IMR-90 (cell line): ENCODE results near the gene C1orf167. TPM values are rescaled to one million over a fixed set of nuclear protein-coding genes. Genes with fewer than 3 reads are reported as not detected.

Experiments
- ATAC-seq: fragments of 200-7000 bp; cut with Tn5 transposase; 2 replicates; pipeline ENCODE4 v1.9.1; 2020; ENCODE audit warnings: low read depth, mild to moderate bottlenecking, moderate library complexity
- BruUV-seq: library from RNA; stranded (reverse); fragments of 400-500 nt; replicated peaks from 2 replicates; lab custom pipeline; 2021; lab: Mats Ljungman, UMichigan
- CTCF ChIA-PET: fragments of 300-600 bp; formaldehyde crosslinking; extraction: SDS; loops from one replicate; lab custom pipeline; 2021; ENCODE audit warnings: antibody characterized with exemption; lab: Yijun Ruan, JAX
- POLR2A ChIA-PET: fragments of 300-600 bp; sonication (Branson Sonifier 250); formaldehyde crosslinking; loops from one replicate; lab custom pipeline; 2022; ENCODE audit warnings: antibody characterized with exemption; ENCODE audit not compliant: unreplicated experiment; lab: Charles Lee
- DNase-seq: peaks from one replicate; pipeline ENCODE4 v3.0.0; 2013
- H2AFZ ChIP-seq: replicated peaks from 2 replicates; pipeline ENCODE3; 2013; ENCODE audit warnings: low read length, mild to moderate bottlenecking; ENCODE audit not compliant: poor library complexity
- H2AK5ac ChIP-seq: 2 replicates; pipeline ENCODE4 v1.6.1; 2013; ENCODE audit warnings: low read depth, low read length, inconsistent platforms
- H2AK9ac ChIP-seq: replicated peaks from 2 replicates; pipeline ENCODE3; 2013; ENCODE audit warnings: mild to moderate bottlenecking, low read depth, low read length, moderate library complexity; ENCODE audit not compliant: poor library complexity
- H2BK120ac ChIP-seq: 2 replicates; pipeline ENCODE4 v1.6.1; 2013; ENCODE audit warnings: low read depth, low read length, inconsistent platforms
- H2BK15ac ChIP-seq: 3 replicates; pipeline ENCODE4 v1.6.1; 2013; ENCODE audit warnings: low read depth, low read length, inconsistent platforms
- H2BK20ac ChIP-seq: 2 replicates; pipeline ENCODE4 v1.6.1; 2013; ENCODE audit warnings: low read depth, mild to moderate bottlenecking, inconsistent platforms, low read length, moderate library complexity
- H2BK5ac ChIP-seq: 2 replicates; pipeline ENCODE4 v1.6.1; 2013; ENCODE audit warnings: mild to moderate bottlenecking, low read depth, low read length, inconsistent platforms; ENCODE audit not compliant: poor library complexity, severe bottlenecking
- H3K14ac ChIP-seq: replicated peaks from 2 replicates; pipeline ENCODE4 v1.6.1; 2013; ENCODE audit warnings: low read depth, low read length, inconsistent platforms
- H3K18ac ChIP-seq: 2 replicates; pipeline ENCODE4 v1.6.1; 2013; ENCODE audit warnings: low read depth, low read length, control low read depth
- H3K23ac ChIP-seq: 2 replicates; pipeline ENCODE4 v1.6.1; 2013; ENCODE audit warnings: low read depth, low read length, inconsistent platforms
- H3K27ac ChIP-seq: 2 replicates; pipeline ENCODE4 v1.5.1; 2013; ENCODE audit warnings: mild to moderate bottlenecking, control low read depth, low read length; ENCODE audit not compliant: insufficient read depth
- H3K27me3 ChIP-seq: 2 replicates; pipeline ENCODE4 v1.6.1; 2013; ENCODE audit warnings: low read length; ENCODE audit not compliant: control insufficient read depth, insufficient read depth
- H3K36me3 ChIP-seq: 2 replicates; pipeline ENCODE4 v1.6.1; 2013; ENCODE audit warnings: low read length, mixed read lengths; ENCODE audit not compliant: control insufficient read depth, insufficient read depth
- H3K4ac ChIP-seq: 2 replicates; pipeline ENCODE4 v1.6.1; 2013; ENCODE audit warnings: low read depth, low read length, inconsistent platforms
- H3K4me1 ChIP-seq: 2 replicates; pipeline ENCODE4 v1.6.1; 2013; ENCODE audit warnings: low read length, mixed read lengths; ENCODE audit not compliant: control insufficient read depth, insufficient read depth
- H3K4me2 ChIP-seq: 2 replicates; pipeline ENCODE4 v1.6.1; 2013; ENCODE audit warnings: low read depth, mild to moderate bottlenecking, control low read depth, low read length, moderate library complexity
- H3K4me3 ChIP-seq: 2 replicates; pipeline ENCODE4 v1.5.1; 2013; ENCODE audit warnings: low read depth, mild to moderate bottlenecking, control low read depth, low read length, moderate library complexity; ENCODE audit not compliant: insufficient read depth
- H3K56ac ChIP-seq: 2 replicates; pipeline ENCODE4 v1.6.1; 2013; ENCODE audit warnings: low read length, inconsistent platforms; ENCODE audit not compliant: insufficient read depth; ENCODE audit errors: extremely low read depth
- H3K79me1 ChIP-seq, 2 experiments: 2 replicates each; pipeline ENCODE4 v1.6.1; 2013; ENCODE audit warnings: low read length in 2 of 2, inconsistent platforms in 1 of 2, low read depth in 1 of 2
- H3K9ac ChIP-seq: 2 replicates; pipeline ENCODE4 v1.6.1; 2013; ENCODE audit warnings: low read depth, low read length, control low read depth
- H3K9me1 ChIP-seq: 2 replicates; pipeline ENCODE4 v1.6.1; 2013; ENCODE audit warnings: low read length, inconsistent platforms; ENCODE audit not compliant: insufficient read depth
- H3K9me3 ChIP-seq: 2 replicates; pipeline ENCODE4 v1.6.1; 2013; ENCODE audit warnings: low read length; ENCODE audit not compliant: control insufficient read depth, insufficient read depth
- H4K20me1 ChIP-seq: 2 replicates; pipeline ENCODE4 v1.6.1; 2013; ENCODE audit warnings: low read length, inconsistent platforms; ENCODE audit not compliant: insufficient read depth
- H4K5ac ChIP-seq: 2 replicates; pipeline ENCODE4 v1.6.1; 2013; ENCODE audit warnings: mild to moderate bottlenecking, low read depth, low read length, control low read depth
- H4K8ac ChIP-seq, 2 experiments: 2 replicates each; pipeline ENCODE4 v1.6.1; 2013; ENCODE audit warnings: low read depth in 2 of 2, low read length in 2 of 2, control low read depth in 1 of 2, inconsistent platforms in 1 of 2
- H4K91ac ChIP-seq: 2 replicates; pipeline ENCODE4 v1.6.1; 2013; ENCODE audit warnings: low read depth, low read length, inconsistent platforms; ENCODE audit not compliant: insufficient read depth
- CEBPB ChIP-seq: IDR thresholded peaks from 2 replicates; pipeline ENCODE4 v1.6.1; 2012; ENCODE audit warnings: low read depth, low read length, improper control_type of control experiment
- MAFK ChIP-seq: IDR thresholded peaks from 2 replicates; pipeline ENCODE4 v1.6.1; 2012; ENCODE audit warnings: low read depth, low read length, improper control_type of control experiment
- NFE2L2 ChIP-seq: fragments of 150-350 bp; IDR thresholded peaks from 2 replicates; pipeline ENCODE4 v1.6.1; 2016; ENCODE audit warnings: low read depth, mild to moderate bottlenecking, low read length
- POLR2A ChIP-seq: IDR thresholded peaks from 2 replicates; pipeline ENCODE4 v1.6.1; 2012; ENCODE audit warnings: mild to moderate bottlenecking, low read depth, low read length
- RAD21 ChIP-seq: IDR thresholded peaks from 2 replicates; pipeline ENCODE4 v1.6.1; 2012; ENCODE audit warnings: low read length, improper control_type of control experiment
- RFX5 ChIP-seq: IDR thresholded peaks from 2 replicates; pipeline ENCODE4 v1.8.0; 2012; ENCODE audit warnings: low read depth, mild to moderate bottlenecking, low read length, moderate library complexity
- WGBS, 2 experiments: methylation state at CpG; one replicate each; pipeline versions ENCODE4 v1.1.5 to v1.1.7; 2013; ENCODE audit warnings: missing lambda C conversion rate in 2 of 2; ENCODE audit not compliant: insufficient read length in 1 of 2; ENCODE audit errors: extremely low coverage in 2 of 2; 5-methylcytosine and 5-hydroxymethylcytosine counted together
- dilution Hi-C: fragments of 300-500 bp; cut with HindIII; formaldehyde crosslinking; loops from one replicate; pipeline ENCODE4 v1.14.3; 2018; ENCODE audit warnings: low sequenced_read_pairs; ENCODE audit not compliant: unreplicated experiment
- in situ Hi-C: fragments of 300-500 bp; cut with MboI; formaldehyde crosslinking; loops from 3 replicates; pipeline ENCODE4 v1.14.3; 2019; ENCODE audit warnings: low sequenced_read_pairs, inconsistent platforms, mixed read lengths
- intact Hi-C: fragments of 100-400 bp; cut with micrococcal nuclease; formaldehyde crosslinking; loops from 2 replicates; pipeline ENCODE4 v1.10.0; 2022
- polyA plus RNA-seq, 3 experiments: library from polyadenylated mRNA; depleted of rRNA; stranded (reverse); fragments of >200 nt; gene quantifications; 2 replicates each; pipeline ENCODE4 v1.2.3, GENCODE V29; 2012; ENCODE audit warnings: low replicate concordance in 1 of 3
- total RNA-seq: library from RNA; depleted of rRNA; stranded (reverse); fragments of >200 nt; gene quantifications from 2 replicates; pipeline ENCODE4 v1.2.3, GENCODE V29; 2012

C1orf167 gene
- total and polyA plus RNA-seq, 2 of the 4 experiments (the other 2 are of a cell fraction): under 0.01 to 0.15 TPM

- Histone ChIP-seq H4K5ac (no peak overlapping the region), H3K4me2 (no peak overlapping the region), H2BK5ac (no peak overlapping the region), H3K9me1 (peaks cover 10% of the 10 kb centered on the region), H3K9ac (no peak overlapping the region), H3K18ac (no peak overlapping the region), H3K4me1 (peaks cover 13% of the 10 kb centered on the region), H2AFZ (peak overlapping the region; percentile 78), H2BK20ac (no peak overlapping the region), H3K36me3 (no peaks in the 10 kb centered on the region), H3K4ac (no peak overlapping the region), H4K8ac (0 out of 4 replicates have a peak overlapping the region, but pooled peaks of 1 of the 2 experiments have one; percentile 1), H3K27me3 (peaks cover 7% of the 10 kb centered on the region), H3K79me1 (no peaks in the 10 kb centered on the region), H2AK9ac (peak overlapping the region; percentile 50), H3K4me3 (no peak overlapping the region), H4K91ac (no peak overlapping the region), H3K56ac (no peak overlapping the region), H3K14ac (no peak overlapping the region), H2BK120ac (no peak overlapping the region), H3K23ac (no peak overlapping the region), H4K20me1 (no peaks in the 10 kb centered on the region), H3K9me3 (no peaks in the 10 kb centered on the region), H2BK15ac (no peak overlapping the region), H2AK5ac (peak overlapping the region; percentile 33; the same call in 1 of the 2 replicates), H3K27ac (no peak overlapping the region)
- in situ Hi-C loops (no loop called here), dilution Hi-C loops (no loop called here), intact Hi-C loops (no loop called here)
- no peak for ATAC-seq
- BruUV-seq: no TSS peak
- ChIA-PET CTCF (no interaction called here), POLR2A (no interaction called here)
- TF ChIP-seq RFX5 (no peak), MAFK (no peak), CEBPB (peak; percentile 48), RAD21 (no peak), NFE2L2 (no peak), POLR2A (no peak)
- 92% methylated on average over 10 of the region's 11 CpGs; no CpG with 5 or more reads in 1 of the 2 experiments for WGBS, 2 experiments
- DNase-seq: no peak
These were observed 32.9 kb upstream of the C1orf167 start for GRCh38 chr1:11729155-11729497.
